Small intestine (tissue), 16 donors: ENCODE data around the gene MEA1. TPM values are rescaled to one million over a fixed set of nuclear protein-coding genes. Genes with fewer than 3 reads are reported as not detected.

Experiments used
- DNase-seq, 2 donors: peaks; one replicate each; pipeline versions ENCODE4 v3.0.0 to v3.0.0-alpha.2; 2013
- FAIRE-seq: peaks from 2 replicates; lab custom pipeline; 2012; peaks lifted over from hg19 to GRCh38; lab: Jason Lieb, UNC
- H3K27ac ChIP-seq, 3 donors: one replicate each; pipeline ENCODE4 v1.5.1; 2013; ENCODE audit warnings: low read length in 2 of 3, mild to moderate bottlenecking in 2 of 3, control low read depth in 1 of 3, inconsistent platforms in 1 of 3, low read depth in 1 of 3, moderate library complexity in 1 of 3
- H3K27me3 ChIP-seq, 3 donors: one replicate each; pipeline ENCODE4 v1.6.1; 2013; ENCODE audit warnings: low read length in 3 of 3, inconsistent platforms in 1 of 3; ENCODE audit not compliant: control insufficient read depth in 3 of 3, insufficient read depth in 3 of 3
- H3K36me3 ChIP-seq, 3 donors: one replicate each; pipeline ENCODE4 v1.6.1; 2013; ENCODE audit warnings: low read length in 3 of 3, inconsistent platforms in 1 of 3, low read depth in 1 of 3, mild to moderate bottlenecking in 1 of 3, moderate library complexity in 1 of 3; ENCODE audit not compliant: control insufficient read depth in 3 of 3, insufficient read depth in 2 of 3
- H3K4me1 ChIP-seq, 3 donors: one replicate each; pipeline ENCODE4 v1.6.1; 2013; ENCODE audit warnings: low read length in 2 of 3, inconsistent platforms in 1 of 3, low read depth in 1 of 3, mild to moderate bottlenecking in 1 of 3, moderate library complexity in 1 of 3; ENCODE audit not compliant: control insufficient read depth in 3 of 3, insufficient read depth in 2 of 3
- H3K4me3 ChIP-seq, 3 donors: one replicate each; pipeline ENCODE4 v1.5.1; 2013; ENCODE audit warnings: low read length in 3 of 3, control low read depth in 1 of 3, inconsistent platforms in 1 of 3, low read depth in 1 of 3, mild to moderate bottlenecking in 1 of 3, moderate library complexity in 1 of 3
- H3K9me3 ChIP-seq, 2 donors: one replicate each; pipeline ENCODE4 v1.6.1; 2013; ENCODE audit warnings: low read depth in 1 of 2, low read length in 1 of 2; ENCODE audit not compliant: control insufficient read depth in 2 of 2, insufficient read depth in 1 of 2
- WGBS, 3 donors: extraction: QIAGEN DNeasy Blood & Tissue Kit; methylation state at CpG; one replicate each; pipeline ENCODE4 v1.1.7; 2013; 5-methylcytosine and 5-hydroxymethylcytosine counted together
- long read RNA-seq, 10 donors: transcript quantifications; one replicate each; lab custom pipeline, GENCODE V29; 2026
- polyA plus RNA-seq, 4 donors: library from polyadenylated mRNA; stranded (reverse) in 3 of 4; unstranded in 1 of 4; fragments of 200-250 nt in 3 of 4; fragments of 120-200 nt in 1 of 4; gene quantifications; one replicate each; pipeline versions ENCODE4 v1.2.1 to v1.2.3, GENCODE V29; 2013
- donor health status: healthy with polysubstance abuse.
- donor health status: control.
- donor health status: control.
- donor health status: Bipolar disorder and iron deficiency.
- donor health status: healthy.

The MEA1 gene
- 10 to 100 TPM; 62.6 to 90.8 (median 74.8) TPM for polyA plus RNA-seq
- long read RNA-seq, donor 1, transcript MEA1-202 (3 exons, 2,152 nt), result minor isoform, 30 of 104 reads
- long read RNA-seq, donor 1, transcript MEA1-204 (4 exons, 1,004 nt), result major isoform, 53 of 104 reads
- long read RNA-seq, donor 1, partial matches to known transcripts, result 20 of 104 reads
- long read RNA-seq, donor 1, other reads (novel, unspliced or antisense), result 0 of 104 reads
- long read RNA-seq, donor 2, transcript MEA1-204 (4 exons, 1,004 nt), result major isoform, 9 of 25 reads
- long read RNA-seq, donor 2, transcript MEA1-202 (3 exons, 2,152 nt), result minor isoform, 8 of 25 reads
- long read RNA-seq, donor 2, partial matches to known transcripts, result 7 of 25 reads
- long read RNA-seq, donor 2, other reads (novel, unspliced or antisense), result 0 of 25 reads
- long read RNA-seq, donor 3, transcript MEA1-202 (3 exons, 2,152 nt), result minor isoform, 19 of 118 reads
- long read RNA-seq, donor 3, transcript MEA1-204 (4 exons, 1,004 nt), result major isoform, 20 of 118 reads
- long read RNA-seq, donor 3, partial matches to known transcripts, result 55 of 118 reads
- long read RNA-seq, donor 3, other reads (novel, unspliced or antisense), result 24 of 118 reads
- long read RNA-seq, donor 4, partial matches to known transcripts, result 0 of 2 reads
- long read RNA-seq, donor 4, other reads (novel, unspliced or antisense), result 0 of 2 reads
- long read RNA-seq, donor 5, transcript MEA1-202 (3 exons, 2,152 nt), result minor isoform, 7 of 21 reads
- long read RNA-seq, donor 5, transcript MEA1-204 (4 exons, 1,004 nt), result major isoform, 11 of 21 reads
- long read RNA-seq, donor 5, partial matches to known transcripts, result 0 of 21 reads
- long read RNA-seq, donor 5, other reads (novel, unspliced or antisense), result 0 of 21 reads
- long read RNA-seq, donor 6, transcript MEA1-204 (4 exons, 1,004 nt), result major isoform, 13 of 28 reads
- long read RNA-seq, donor 6, partial matches to known transcripts, result 9 of 28 reads
- long read RNA-seq, donor 6, other reads (novel, unspliced or antisense), result 0 of 28 reads
- long read RNA-seq, donor 7, transcript MEA1-202 (3 exons, 2,152 nt), result minor isoform, 25 of 78 reads
- long read RNA-seq, donor 7, transcript MEA1-204 (4 exons, 1,004 nt), result major isoform, 39 of 78 reads
- long read RNA-seq, donor 7, partial matches to known transcripts, result 11 of 78 reads
- long read RNA-seq, donor 7, other reads (novel, unspliced or antisense), result 0 of 78 reads
- long read RNA-seq, donor 8, partial matches to known transcripts, result 0 of 7 reads
- long read RNA-seq, donor 8, other reads (novel, unspliced or antisense), result 0 of 7 reads
- long read RNA-seq, donor 9, partial matches to known transcripts, result 0 of 3 reads
- long read RNA-seq, donor 9, other reads (novel, unspliced or antisense), result 0 of 3 reads
- long read RNA-seq, donor 10, transcript MEA1-202 (3 exons, 2,152 nt), result minor isoform, 20 of 94 reads
- long read RNA-seq, donor 10, transcript MEA1-204 (4 exons, 1,004 nt), result major isoform, 24 of 94 reads
- long read RNA-seq, donor 10, partial matches to known transcripts, result 14 of 94 reads
- long read RNA-seq, donor 10, other reads (novel, unspliced or antisense), result 32 of 94 reads

DNA sequence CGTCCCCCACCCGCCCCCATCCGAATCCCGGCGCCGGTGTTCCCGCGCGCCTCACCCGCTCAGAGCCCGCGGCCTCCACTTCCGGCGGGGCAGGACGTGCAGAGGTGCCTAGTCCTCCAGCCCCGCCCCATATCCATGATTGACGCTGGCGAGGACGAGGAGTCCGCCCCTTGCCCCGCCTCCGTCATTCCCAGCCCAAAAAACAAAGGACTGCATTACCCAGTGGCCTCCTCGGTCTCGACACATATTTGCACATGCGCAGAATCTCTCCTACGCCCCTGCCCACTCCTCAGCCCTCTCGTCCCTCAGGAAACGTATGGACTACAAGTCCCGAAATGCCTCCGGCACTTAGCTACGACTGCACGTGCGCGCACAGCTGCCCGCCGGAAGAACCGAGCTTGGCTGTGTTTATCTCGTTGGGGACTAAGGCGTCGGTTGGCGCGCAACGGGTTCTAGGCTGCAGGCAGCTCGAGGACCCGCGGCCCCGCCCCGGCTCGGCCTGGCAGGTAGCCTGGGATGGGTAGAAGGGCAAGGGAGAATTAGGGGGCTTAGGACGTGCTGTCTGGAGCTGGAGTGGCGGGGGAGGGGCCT lies at the start of gene MEA1, which contains the start of gene KLHDC3:
TSS of gene MEA1 (minus strand) at position 104 of the 591 bp plus-strand sequence. CDS start 133 bp downstream, outside the sequence.
TSS of gene KLHDC3 (plus strand) at position 407 of the 591 bp plus-strand sequence. CDS start 2,944 bp downstream, outside the sequence.
- WGBS, 3 donors, result 0 to 1% (median 0%) methylated on average over 39 to 51 of the region's 51 CpGs
- peak; percentile 100 for DNase-seq
- peaks cover 16 to 69% (median 23%) of the 10 kb centered on the region in 3 donors for H3K36me3 ChIP-seq
- H3K4me3 ChIP-seq, result peak within 1 kb of the TSS; percentile 50 to 75 (median 74)
- H3K4me1 ChIP-seq, result peaks cover 4 to 17% (median 13%) of the 10 kb centered on the region in 3 donors
- peak within 1 kb of the TSS in 2 of 3 donors; percentile 29 to 64 for H3K27ac ChIP-seq
- FAIRE-seq, result no peak
- no peaks in the 10 kb centered on the region for H3K9me3 ChIP-seq
- no peaks in the 10 kb centered on the region for H3K27me3 ChIP-seq

DNA sequence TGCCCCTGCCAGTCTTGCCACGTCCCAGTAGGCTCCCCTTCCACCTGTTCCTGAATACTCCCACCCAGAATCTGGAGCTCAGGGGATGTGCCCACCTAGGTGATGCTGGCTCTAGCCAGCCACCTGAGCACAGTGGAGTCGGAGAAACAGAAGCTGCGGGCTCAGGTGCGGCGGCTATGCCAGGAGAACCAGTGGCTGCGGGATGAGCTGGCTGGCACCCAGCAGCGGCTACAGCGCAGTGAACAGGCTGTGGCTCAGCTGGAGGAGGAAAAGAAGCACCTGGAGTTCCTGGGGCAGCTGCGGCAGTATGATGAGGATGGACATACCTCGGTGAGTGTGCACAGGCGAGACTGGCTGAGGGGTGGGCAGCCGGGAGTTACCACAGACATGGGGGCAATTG lies 49.1 kb upstream of the MEA1 start:
- DNase-seq (no peak), FAIRE-seq (no peak)
- peaks cover 0 to 60% (median 16%) of the 10 kb centered on the region in 3 donors for H3K36me3 ChIP-seq
- H3K27me3 ChIP-seq, result no peaks in the 10 kb centered on the region
- no peak overlapping the region for H3K27ac ChIP-seq
- no peaks in the 10 kb centered on the region for H3K9me3 ChIP-seq
- peaks cover 0 to 30% (median 0%) of the 10 kb centered on the region in 3 donors for H3K4me1 ChIP-seq
- no peak overlapping the region for H3K4me3 ChIP-seq
- 92 to 95% (median 93%) methylated on average over 12 of the region's 12 CpGs for WGBS, 3 donors

DNA sequence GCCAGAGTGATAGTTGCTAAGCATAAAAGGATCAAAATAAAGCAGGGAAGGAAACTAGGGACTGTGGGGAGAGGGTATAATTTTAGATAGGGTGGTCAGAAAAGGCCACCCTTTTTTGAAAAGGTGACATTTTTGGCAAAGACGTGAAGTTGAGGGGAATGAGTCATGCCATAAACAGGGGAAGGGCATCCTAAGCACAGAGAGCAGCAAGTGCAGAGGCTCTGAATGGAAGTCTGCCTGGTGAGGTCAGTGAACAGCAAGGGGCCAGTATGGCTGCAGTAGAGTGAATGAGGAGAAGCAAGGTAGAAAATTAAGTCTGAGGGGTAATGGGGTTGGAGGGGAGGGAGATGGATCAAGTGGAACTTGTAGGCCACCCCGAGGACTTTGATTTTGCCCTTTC lies 48.1 kb upstream of the MEA1 start:
- Histone ChIP-seq H3K36me3 (peaks cover 0 to 63% (median 15%) of the 10 kb centered on the region in 3 donors), H3K4me1 (peaks cover 0 to 31% (median 0%) of the 10 kb centered on the region in 3 donors), H3K4me3 (peak overlapping the region in 2 of 3 donors; percentile 72 to 92), H3K27ac (peak overlapping the region in 1 of 3 donors; percentile 96), H3K27me3 (no peaks in the 10 kb centered on the region), H3K9me3 (no peaks in the 10 kb centered on the region)
- peak in 1 of 2 donors; percentile 14 for DNase-seq
- 47 to 70% (median 51%) methylated on average over 2 of the region's 2 CpGs for WGBS, 3 donors
- FAIRE-seq, result no peak

DNA sequence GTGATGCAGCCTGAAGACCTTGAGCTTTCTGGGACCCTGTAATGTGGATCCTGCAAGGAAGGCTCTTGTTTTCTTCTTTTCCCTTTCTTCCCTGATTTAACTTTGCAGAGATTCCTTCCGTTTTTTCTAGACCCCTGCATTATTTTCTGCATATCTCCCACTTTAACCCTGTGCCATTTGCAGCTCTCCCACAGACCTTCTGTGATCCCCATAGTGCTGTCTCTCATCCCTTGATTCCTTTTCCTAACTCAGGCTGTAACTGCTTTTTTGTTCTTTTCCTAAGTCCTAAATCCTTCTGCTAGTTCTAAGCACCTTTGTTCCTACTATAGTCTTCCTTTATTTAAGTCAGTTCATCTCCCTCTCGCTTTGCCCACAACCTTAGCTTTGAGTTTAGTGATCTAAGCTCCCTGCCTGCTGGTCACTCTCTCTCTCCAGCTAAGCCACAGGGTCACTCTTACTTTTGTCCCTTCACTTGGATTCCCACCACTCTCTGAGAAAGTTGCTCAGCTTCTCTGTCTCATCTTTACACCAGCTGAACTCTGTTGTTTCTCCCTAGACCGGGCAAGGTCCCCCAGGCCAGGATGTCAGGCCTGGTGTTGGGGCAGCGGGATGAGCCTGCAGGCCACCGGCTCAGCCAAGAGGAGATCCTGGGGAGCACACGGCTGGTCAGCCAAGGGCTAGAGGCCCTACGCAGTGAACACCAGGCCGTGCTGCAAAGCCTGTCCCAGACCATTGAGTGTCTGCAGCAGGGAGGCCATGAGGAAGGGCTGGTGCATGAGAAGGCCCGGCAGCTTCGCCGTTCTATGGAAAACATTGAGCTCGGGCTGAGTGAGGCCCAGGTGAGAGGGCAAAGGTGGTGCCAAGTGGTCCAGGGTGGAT lies 47.2 kb upstream of the MEA1 start:
- WGBS, 3 donors, result 43 to 74% (median 63%) methylated on average over 12 of the region's 12 CpGs
- peak overlapping the region in 2 of 3 donors; percentile 72 to 92 for H3K4me3 ChIP-seq
- H3K9me3 ChIP-seq, result no peaks in the 10 kb centered on the region
- peak overlapping the region; percentile 65 to 96 (median 75) for H3K27ac ChIP-seq
- H3K36me3 ChIP-seq, result peaks cover 0 to 59% (median 7%) of the 10 kb centered on the region in 3 donors
- H3K4me1 ChIP-seq, result peaks cover 0 to 31% (median 0%) of the 10 kb centered on the region in 3 donors
- DNase-seq (peak in 1 of 2 donors; percentile 15), FAIRE-seq (no peak)
- no peaks in the 10 kb centered on the region for H3K27me3 ChIP-seq

DNA sequence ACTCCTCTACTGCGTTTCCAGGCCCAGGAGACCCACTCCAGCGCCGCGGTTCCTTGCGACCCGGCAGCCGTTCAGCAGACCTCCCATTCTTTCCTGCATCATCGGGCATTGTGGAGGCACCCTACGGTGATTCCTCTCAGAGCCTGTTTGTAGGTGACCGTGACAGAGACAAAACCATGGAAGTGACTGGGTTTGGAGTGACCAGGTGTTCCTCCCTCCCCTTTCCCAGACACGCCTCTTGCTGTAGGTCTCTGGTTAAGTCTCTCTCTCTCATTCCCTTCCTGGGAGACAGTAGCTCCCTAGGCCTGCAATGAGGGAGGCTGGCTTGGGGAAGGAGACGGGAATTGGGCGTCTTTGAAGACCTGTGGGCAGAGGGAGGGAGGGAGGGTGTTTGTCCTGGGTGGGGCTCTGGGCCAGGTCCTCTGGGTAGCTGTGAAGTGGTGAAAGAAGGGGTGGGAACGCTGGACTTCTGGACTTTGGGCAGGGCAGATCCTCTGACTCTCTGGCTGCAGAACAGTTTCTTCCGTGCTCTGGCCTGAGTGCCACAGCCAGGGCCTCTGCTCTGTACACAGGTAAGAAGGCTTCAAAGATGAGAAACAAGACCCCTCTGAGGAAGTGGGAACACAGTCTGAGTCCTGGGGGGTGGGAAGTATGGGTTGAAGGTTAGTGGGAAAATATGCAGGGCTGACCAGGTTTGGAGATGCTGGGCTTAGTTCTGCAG lies 46.4 kb upstream of the MEA1 start:
- peaks cover 0 to 61% (median 4%) of the 10 kb centered on the region in 3 donors for H3K36me3 ChIP-seq
- WGBS, 3 donors, result 5 to 10% (median 10%) methylated on average over 15 of the region's 15 CpGs
- peak overlapping the region; percentile 18 to 92 (median 72) for H3K4me3 ChIP-seq
- DNase-seq (peak; percentile 89 to 96), FAIRE-seq (no peak)
- peaks cover 0 to 31% (median 0%) of the 10 kb centered on the region in 3 donors for H3K4me1 ChIP-seq
- no peaks in the 10 kb centered on the region for H3K27me3 ChIP-seq
- H3K9me3 ChIP-seq, result no peaks in the 10 kb centered on the region
- H3K27ac ChIP-seq, result peak overlapping the region; percentile 75 to 96 (median 95)

DNA sequence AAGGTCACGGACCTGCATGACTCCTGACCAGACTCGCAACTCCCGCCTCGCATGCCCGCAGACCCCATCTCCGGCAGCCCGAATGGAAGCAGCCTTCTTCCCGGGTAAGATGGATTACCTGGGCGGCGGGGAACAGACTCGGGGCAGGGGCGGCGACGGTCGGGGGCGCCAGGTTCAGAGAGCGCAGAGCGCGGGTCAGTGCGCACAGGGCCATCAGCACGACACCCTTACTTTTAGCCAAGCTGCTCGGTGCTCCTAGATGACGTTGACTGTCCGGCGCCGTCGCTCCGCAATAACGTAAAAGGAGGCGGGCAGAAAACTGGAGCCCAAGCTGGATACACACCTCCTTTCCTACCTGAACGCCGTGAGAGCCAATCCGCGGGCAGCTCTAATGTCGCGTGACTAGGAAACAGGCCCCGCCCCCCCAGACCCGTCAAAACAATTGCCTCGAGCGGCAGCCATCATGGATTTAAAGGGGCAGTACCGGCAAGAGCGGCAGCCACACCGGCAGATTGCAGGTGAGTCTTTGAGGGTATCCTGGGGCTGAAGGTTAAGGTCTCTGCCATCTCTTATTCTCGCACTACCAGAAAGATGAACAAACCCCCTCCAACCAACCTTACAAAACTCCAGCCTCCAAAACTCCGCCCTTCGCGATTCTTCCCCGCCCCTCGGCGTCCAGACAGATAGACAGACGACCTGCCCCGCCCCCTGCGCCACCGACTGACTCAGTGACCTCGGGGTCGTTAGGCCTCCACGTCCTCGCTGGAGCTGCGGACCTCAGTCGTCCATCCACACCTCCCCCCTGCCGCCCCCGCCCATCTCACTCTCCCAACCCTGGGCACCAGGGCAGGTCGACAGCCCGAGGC lies 45.7 kb upstream of the MEA1 start, which contains the start of the genes KLC4 and MRPL2:
TSS of gene KLC4 (plus strand) at position 464 of the 866 bp plus-strand sequence. CDS start 1,705 bp downstream, outside the sequence.
TSS of gene MRPL2 (minus strand) at position 267 of the 866 bp plus-strand sequence. CDS start at position 214, 53 bp downstream.
- WGBS, 3 donors, result 0% methylated on average over 60 to 64 of the region's 64 CpGs
- FAIRE-seq, result no peak

More for the DNA sequence above, 45.7 kb upstream of the MEA1 start, which contains the start of the genes KLC4 and MRPL2:
- H3K27ac ChIP-seq, result peak within 1 kb of the TSS; percentile 85 to 96 (median 95)
- H3K36me3 ChIP-seq, result peaks cover 0 to 61% (median 2%) of the 10 kb centered on the region in 3 donors
- H3K9me3 ChIP-seq, result no peaks in the 10 kb centered on the region
- no peaks in the 10 kb centered on the region for H3K27me3 ChIP-seq
- peaks cover 0 to 31% (median 0%) of the 10 kb centered on the region in 3 donors for H3K4me1 ChIP-seq
- DNase-seq, result peak; percentile 100
- H3K4me3 ChIP-seq, result peak within 1 kb of the TSS; percentile 67 to 92 (median 72)
